ENCODE measurements around the gene ITIH1. TPM values are rescaled to one million over a fixed set of nuclear protein-coding genes. Genes with fewer than 3 reads are reported as not detected.

Gene ITIH1, protein sequence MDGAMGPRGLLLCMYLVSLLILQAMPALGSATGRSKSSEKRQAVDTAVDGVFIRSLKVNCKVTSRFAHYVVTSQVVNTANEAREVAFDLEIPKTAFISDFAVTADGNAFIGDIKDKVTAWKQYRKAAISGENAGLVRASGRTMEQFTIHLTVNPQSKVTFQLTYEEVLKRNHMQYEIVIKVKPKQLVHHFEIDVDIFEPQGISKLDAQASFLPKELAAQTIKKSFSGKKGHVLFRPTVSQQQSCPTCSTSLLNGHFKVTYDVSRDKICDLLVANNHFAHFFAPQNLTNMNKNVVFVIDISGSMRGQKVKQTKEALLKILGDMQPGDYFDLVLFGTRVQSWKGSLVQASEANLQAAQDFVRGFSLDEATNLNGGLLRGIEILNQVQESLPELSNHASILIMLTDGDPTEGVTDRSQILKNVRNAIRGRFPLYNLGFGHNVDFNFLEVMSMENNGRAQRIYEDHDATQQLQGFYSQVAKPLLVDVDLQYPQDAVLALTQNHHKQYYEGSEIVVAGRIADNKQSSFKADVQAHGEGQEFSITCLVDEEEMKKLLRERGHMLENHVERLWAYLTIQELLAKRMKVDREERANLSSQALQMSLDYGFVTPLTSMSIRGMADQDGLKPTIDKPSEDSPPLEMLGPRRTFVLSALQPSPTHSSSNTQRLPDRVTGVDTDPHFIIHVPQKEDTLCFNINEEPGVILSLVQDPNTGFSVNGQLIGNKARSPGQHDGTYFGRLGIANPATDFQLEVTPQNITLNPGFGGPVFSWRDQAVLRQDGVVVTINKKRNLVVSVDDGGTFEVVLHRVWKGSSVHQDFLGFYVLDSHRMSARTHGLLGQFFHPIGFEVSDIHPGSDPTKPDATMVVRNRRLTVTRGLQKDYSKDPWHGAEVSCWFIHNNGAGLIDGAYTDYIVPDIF
- total RNA-seq (2022; extraction: Qiagen RNA extraction), result not detected in 5 replicates

GRCh38 chr3:52777127-52777958 is at the start of gene ITIH1:
Gene ITIH1, plus strand, starts transcription at chr3:52777599. Its CDS starts 17 bp downstream, at chr3:52777616.

DNA sequence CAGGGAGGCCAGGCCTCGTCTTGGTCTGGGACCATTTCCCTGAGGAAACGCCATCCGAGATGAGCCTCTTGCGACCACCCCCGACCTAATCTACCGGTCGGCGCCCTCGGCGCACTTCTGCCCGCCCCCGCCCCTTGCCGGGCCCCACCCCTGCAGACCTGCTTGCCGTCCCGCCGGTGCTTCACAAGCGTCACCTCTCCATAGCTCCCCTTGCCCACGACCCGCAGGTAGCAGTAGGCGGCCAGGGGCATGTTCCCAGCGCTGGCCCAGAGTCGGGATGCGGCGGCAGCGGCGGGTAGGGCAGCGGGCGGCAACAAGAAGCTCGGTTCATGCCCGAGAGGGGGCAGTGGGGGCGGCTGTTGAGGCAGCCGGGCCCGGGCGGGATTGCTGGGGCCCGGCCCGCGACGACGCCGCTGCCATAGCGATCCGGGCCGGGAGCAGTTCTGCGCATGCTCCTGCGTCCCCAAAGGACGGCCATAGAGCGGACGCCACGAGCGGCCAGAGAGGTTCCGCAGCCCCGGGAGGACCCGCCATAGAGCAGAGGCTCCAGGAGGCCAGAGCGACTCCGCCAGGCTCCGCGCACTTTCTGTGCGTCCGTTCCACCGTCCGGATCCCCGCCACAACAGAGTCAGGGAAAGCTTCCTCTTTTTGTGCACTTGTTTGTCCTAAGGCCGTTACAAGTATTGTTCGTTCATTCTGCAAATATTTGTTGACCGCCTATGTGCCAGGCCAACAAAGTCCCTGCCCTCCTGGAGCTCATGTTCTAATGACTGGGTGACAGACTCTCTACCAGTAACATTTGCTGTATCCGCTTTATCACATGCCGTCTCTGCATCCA is 6.7 kb upstream of the ITIH1 start, which contains the start of gene NEK4:
NEK4 (minus strand) TSS at position 445 of the 838 bp plus-strand sequence; CDS start at position 251, 194 bp downstream.

DNA sequence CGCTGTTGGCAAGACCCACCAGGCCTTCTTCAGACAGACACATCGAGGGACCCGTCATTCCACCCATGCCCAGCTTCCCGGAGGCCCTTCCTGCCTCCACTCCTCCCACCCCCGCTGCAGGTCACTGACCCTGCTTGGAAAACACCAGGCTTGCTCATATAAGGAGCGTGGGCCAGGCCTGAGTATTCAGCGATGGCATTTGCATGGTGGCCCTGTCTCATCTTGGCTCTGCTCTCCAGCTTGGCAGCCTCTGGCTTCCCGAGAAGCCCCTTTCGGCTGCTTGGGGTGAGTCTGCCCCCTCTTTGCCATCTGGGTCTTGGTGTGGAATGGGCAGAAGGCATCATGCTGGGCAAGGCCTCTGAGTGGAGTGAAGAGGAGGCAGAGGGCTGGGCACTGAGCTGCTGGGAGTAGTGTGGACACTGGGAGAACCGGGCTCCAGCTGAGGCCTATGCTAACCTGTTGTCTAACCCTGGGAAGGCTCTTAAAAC is 17.3 kb downstream of the ITIH1 start, which contains the start of gene ITIH3:
ITIH3 (plus strand) TSS at position 185 of the 488 bp plus-strand sequence; CDS start at position 193, 8 bp downstream.

DNA sequence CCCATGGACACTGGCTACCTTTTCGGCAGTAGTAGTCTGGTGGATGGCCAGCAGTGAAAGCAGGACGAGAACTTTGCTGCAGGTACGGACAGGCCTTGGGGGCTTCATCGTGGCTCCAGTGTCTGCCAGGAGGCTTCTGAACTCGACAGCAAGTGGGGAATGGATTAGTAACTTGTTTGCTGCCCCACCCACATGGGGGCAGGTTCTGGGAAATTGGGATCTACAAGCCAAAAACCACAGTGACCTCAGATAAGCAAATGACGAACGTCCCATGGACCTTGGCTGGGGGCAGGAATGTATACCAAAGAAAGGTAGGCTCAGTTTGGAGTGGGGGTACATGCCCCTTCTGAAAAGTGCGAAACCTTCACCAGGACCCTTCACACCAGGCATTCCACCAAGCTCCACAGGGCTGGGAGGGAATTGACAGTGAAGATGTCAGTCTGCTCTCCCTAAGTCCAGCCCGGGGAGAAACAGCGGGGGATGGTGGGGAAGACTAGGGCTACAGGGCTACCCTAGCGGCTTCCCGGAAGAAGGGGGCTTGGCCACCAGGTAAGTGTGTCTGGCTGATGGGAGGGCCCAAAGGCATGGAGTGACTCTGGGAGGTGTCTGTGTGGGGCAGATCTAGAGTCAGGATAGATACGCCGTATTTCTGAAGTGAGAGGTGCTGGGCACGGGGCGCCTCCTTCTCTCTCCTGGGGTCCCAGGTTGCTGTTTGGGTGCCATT is 53.3 kb downstream of the ITIH1 start, which contains the start of gene ITIH4:
ITIH4 (minus strand) TSS at position 138 of the 724 bp plus-strand sequence; CDS start at position 108, 30 bp downstream.

GRCh38 chr3:52834871-52835501 is 57.6 kb downstream of the ITIH1 start, which contains the start of gene MUSTN1:
Gene MUSTN1, minus strand, starts transcription at chr3:52835019. Its CDS starts 71 bp downstream, at chr3:52834948.

Other genes with a start within 250 kb of the ITIH1 start
- gene NT5DC2, start 243.7 kb upstream of the ITIH1 start, total RNA-seq (2022; extraction: Qiagen RNA extraction), result 76.1 to 109 TPM (median 105 TPM) in 5 replicates
- 59.6 to 74.1 TPM (median 64.1 TPM) in 5 replicates for gene UQCC5, start 241.0 kb upstream of the ITIH1 start, total RNA-seq (2022; extraction: Qiagen RNA extraction)
- 9.8 to 15.1 TPM (median 14.7 TPM) in 5 replicates for gene PBRM1, start 91.7 kb upstream of the ITIH1 start, total RNA-seq (2022; extraction: Qiagen RNA extraction)
- 91.2 to 148 TPM (median 94.3 TPM) in 5 replicates for gene GNL3, start 91.6 kb upstream of the ITIH1 start, total RNA-seq (2022; extraction: Qiagen RNA extraction)
- 33.4 to 43.7 TPM (median 38.6 TPM) in 5 replicates for gene GLT8D1, start 71.8 kb upstream of the ITIH1 start, total RNA-seq (2022; extraction: Qiagen RNA extraction)
- gene SPCS1, start 71.5 kb upstream of the ITIH1 start, total RNA-seq (2022; extraction: Qiagen RNA extraction), result 151 to 178 TPM (median 163 TPM) in 5 replicates
- 10.6 to 15.1 TPM (median 12.9 TPM) in 5 replicates for gene NEK4, start 6.7 kb upstream of the ITIH1 start, total RNA-seq (2022; extraction: Qiagen RNA extraction)
- gene ITIH3, start 17.2 kb downstream of the ITIH1 start, total RNA-seq (2022; extraction: Qiagen RNA extraction), result 0.05 TPM in 1 of 5 replicates, not detected in the others
- gene ITIH4, start 53.1 kb downstream of the ITIH1 start, total RNA-seq (2022; extraction: Qiagen RNA extraction), result 0.18 to 0.92 TPM (median 0.71 TPM) in 5 replicates
- 0.19 to 0.28 TPM (median 0.21 TPM) in 3 of 5 replicates, not detected in the others for gene MUSTN1, start 57.4 kb downstream of the ITIH1 start, total RNA-seq (2022; extraction: Qiagen RNA extraction)
- 5.8 to 9.2 TPM (median 7.7 TPM) in 5 replicates for gene STIMATE, start 119.9 kb downstream of the ITIH1 start, total RNA-seq (2022; extraction: Qiagen RNA extraction)